AG04450 (cell line): ENCODE results near the gene PNPLA4. TPM values are rescaled to one million over a fixed set of nuclear protein-coding genes. Genes with fewer than 3 reads are reported as not detected.

Experiments
- CTCF ChIA-PET: fragments of 300-600, 350-600 bp; formaldehyde crosslinking; extraction: SDS; loops from one replicate; lab custom pipeline; 2022; ENCODE audit warnings: antibody characterized with exemption, inconsistent platforms; lab: Charles Lee
- POLR2A ChIA-PET: fragments of 350-600 bp; formaldehyde crosslinking; extraction: SDS; loops from one replicate; lab custom pipeline; 2021; ENCODE audit warnings: antibody characterized with exemption, inconsistent platforms; lab: Yijun Ruan, JAX
- DNase-seq: peaks from one replicate; pipeline ENCODE4 v3.0.0-alpha.2; 2011; ENCODE audit warnings: low read depth, low spot score
- H3K27ac ChIP-seq: one replicate; pipeline ENCODE4 v1.5.1; 2012; ENCODE audit warnings: low read depth, low read length, control low read depth
- H3K27me3 ChIP-seq: one replicate; pipeline ENCODE4 v1.6.0; 2012; ENCODE audit warnings: low read length; ENCODE audit not compliant: control insufficient read depth, insufficient read depth
- H3K4me3 ChIP-seq: 2 replicates; pipeline ENCODE4 v1.5.1; 2011; ENCODE audit warnings: mild to moderate bottlenecking, low read depth, low read length, control low read depth
- H3K9me3 ChIP-seq: 2 replicates; pipeline ENCODE4 v1.5.1; 2012; ENCODE audit warnings: low read length; ENCODE audit not compliant: control insufficient read depth, insufficient read depth
- CTCF ChIP-seq: IDR thresholded peaks from 2 replicates; pipeline ENCODE4 v1.5.1; 2011; ENCODE audit warnings: low read depth, low read length, control low read depth, inconsistent platforms
- polyA plus RNA-seq: library from polyadenylated mRNA; depleted of rRNA; stranded (reverse); fragments of >200 nt; gene quantifications from 2 replicates; pipeline ENCODE4 v1.2.3, GENCODE V29; 2011; rRNA removed
- small RNA-seq: library from RNA; depleted of rRNA; stranded (forward); fragments of <200 nt; gene quantifications from one replicate; pipeline ENCODE3, GENCODE V24; 2012; ENCODE audit warnings: low read depth; ENCODE audit not compliant: insufficient read length

Gene PNPLA4
- polyA plus RNA-seq, 1 experiment: 11.0 TPM

DNA sequence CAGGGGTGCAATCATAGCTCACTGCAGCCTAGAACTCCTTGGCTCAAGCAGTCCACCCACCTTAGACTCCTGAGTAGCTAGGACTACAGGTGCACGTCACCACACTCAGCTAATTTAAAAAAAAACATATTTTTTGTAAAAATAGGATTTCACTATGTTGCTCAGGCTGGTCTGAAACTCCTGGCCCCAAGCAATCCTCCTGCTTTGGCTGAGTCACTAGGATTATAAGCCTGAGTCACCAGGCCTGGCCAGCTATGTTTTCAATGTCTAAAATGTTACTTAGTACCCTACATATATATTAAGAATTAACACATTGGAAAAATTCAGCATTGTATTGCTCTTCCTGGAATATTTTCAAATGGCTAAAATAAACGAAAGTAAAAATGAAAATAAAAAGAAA, 37.5 kb downstream of the PNPLA4 start:
- H3K27ac ChIP-seq: no peak overlapping the region
- H3K9me3 ChIP-seq: no peaks in the 10 kb centered on the region
- TF ChIP-seq CTCF: no peak
- no peak for DNase-seq
- ChIA-PET CTCF (no interaction called here), POLR2A (no interaction called here)
- H3K4me3 ChIP-seq: no peak overlapping the region
- no peaks in the 10 kb centered on the region for H3K27me3 ChIP-seq

- POLR2A ChIA-PET: no interaction called here
- no peaks in the 10 kb centered on the region for H3K27me3 ChIP-seq
- no peak overlapping the region for H3K27ac ChIP-seq
- H3K4me3 ChIP-seq: no peak overlapping the region
- DNase-seq: no peak
- CTCF ChIA-PET: no interaction called here
- no peak for TF ChIP-seq CTCF
- no peaks in the 10 kb centered on the region for H3K9me3 ChIP-seq
Observed at GRCh38 chrX:7889135-7889534, 38.1 kb downstream of the PNPLA4 start.

GRCh38 chrX:7876957-7877356, 50.3 kb downstream of the PNPLA4 start:
- Histone ChIP-seq H3K9me3 (no peaks in the 10 kb centered on the region; the same call in 1 of the 2 replicates), H3K4me3 (no peak overlapping the region), H3K27me3 (no peaks in the 10 kb centered on the region), H3K27ac (no peak overlapping the region)
- ChIA-PET POLR2A (no interaction called here), CTCF (no interaction called here)
- no peak for TF ChIP-seq CTCF
- DNase-seq: no peak

DNA sequence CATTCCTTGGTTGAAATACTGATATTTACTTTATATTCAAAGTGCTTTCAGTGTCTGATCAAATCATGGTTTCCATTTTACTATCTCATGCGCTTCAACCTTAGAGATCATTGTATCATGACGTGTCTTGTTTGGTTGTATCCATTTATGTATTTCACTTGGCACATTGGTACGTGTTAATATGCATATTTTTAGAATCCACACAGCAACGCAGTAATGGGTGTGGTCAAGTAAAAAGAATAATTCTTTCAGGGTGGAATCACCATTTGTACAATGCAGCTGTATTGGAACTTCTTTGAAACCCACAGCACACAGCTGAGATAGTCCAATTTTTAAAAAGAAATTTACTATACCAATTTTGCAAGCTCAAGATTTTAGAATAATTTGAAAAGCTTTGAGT, 55.2 kb downstream of the PNPLA4 start:
- ChIA-PET POLR2A (no interaction called here), CTCF (no interaction called here)
- no peak for DNase-seq
- Histone ChIP-seq H3K27me3 (no peaks in the 10 kb centered on the region), H3K9me3 (no peaks in the 10 kb centered on the region; the same call in 1 of the 2 replicates), H3K27ac (no peak overlapping the region), H3K4me3 (no peak overlapping the region)
- TF ChIP-seq CTCF: no peak

- Histone ChIP-seq H3K9me3 (no peaks in the 10 kb centered on the region), H3K27ac (no peak overlapping the region), H3K27me3 (no peaks in the 10 kb centered on the region), H3K4me3 (no peak overlapping the region)
- TF ChIP-seq CTCF: no peak
- CTCF ChIA-PET: no interaction called here
- DNase-seq: no peak
- POLR2A ChIA-PET: no interaction called here
Observed at GRCh38 chrX:7852166-7852565, 75.0 kb downstream of the PNPLA4 start.

Small RNA genes within 50 kb of the gene (small RNA-seq; reads per million reads assigned to genes)
- gene AC005296.1: not detected

Other genes starting within 250 kb of the PNPLA4 start
- gene VCX, start 84.2 kb downstream of the PNPLA4 start, polyA plus RNA-seq: not detected in 2 replicates
- not detected in 2 replicates for gene VCX2, start 243.9 kb upstream of the PNPLA4 start, polyA plus RNA-seq